ENCODE results near the gene RAP1GAP. TPM values are rescaled to one million over a fixed set of nuclear protein-coding genes. Genes with fewer than 3 reads are reported as not detected.
A peak's percentile ranks its signal among the peaks of the same experiment; 100 is the strongest.

Gene RAP1GAP
- total RNA-seq, 8 experiments from 2014 or later: 0.31 to 22.8 (median 11.3) TPM

DNA sequence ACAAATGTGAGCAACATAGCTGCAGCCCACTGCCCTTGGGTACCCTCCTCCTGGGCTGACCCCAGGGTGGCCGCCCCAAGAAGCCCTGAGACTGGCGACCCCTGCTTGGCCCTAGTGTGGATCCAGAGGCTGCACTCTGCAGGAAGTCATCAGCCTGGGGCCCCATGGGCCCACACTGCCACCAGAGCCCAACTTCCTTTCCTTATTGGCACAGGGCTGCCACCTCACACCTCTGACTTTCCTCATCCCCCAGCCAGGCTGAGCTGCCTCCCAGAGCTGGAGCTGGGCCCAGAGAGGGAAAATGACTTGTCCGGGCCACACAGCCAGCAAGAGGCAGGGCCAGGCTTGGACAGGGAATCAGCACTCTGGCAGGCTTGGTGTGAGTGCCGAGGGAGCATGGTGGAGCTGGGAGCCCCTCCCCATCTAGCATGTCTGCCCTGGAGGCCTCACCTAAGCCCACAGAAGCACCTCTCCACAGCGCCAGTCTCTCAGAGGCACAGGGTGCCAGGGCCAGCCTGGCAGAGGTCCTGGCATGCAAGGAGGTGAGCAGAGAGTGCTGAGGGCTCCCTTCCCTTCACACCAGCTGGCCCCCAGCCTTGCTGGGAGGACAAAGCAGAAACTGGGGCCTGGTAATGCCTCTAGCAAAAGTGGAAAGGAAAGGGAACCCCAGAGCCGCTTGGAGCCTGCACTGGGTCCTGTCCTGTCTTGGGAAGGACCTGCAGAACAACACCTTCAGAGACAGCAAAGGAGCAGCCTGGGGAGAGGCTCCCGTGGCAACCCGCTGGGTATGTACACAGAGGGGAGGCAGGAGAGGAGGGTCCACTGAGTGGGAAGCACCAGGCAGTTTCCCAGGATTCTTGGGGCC, 3.2 kb downstream of the RAP1GAP start:
- Histone ChIP-seq H3K27ac (peak overlapping the region in 1 of 2 donors; percentile 48), H3K4me3 (no peak overlapping the region), H3K4me1 (replicated peaks in 1 of 2) (peaks cover 28 to 29% of the 10 kb centered on the region in 2 donors)
- 20 to 74% (median 64%) methylated on average over 1 to 7 of the region's 8 CpGs; no CpG with 5 or more reads in 5 of the 10 experiments for WGBS, 10 experiments
- in situ Hi-C loops (cut with MboI; ENCODE audit: low pct_unique_long_range_greater_than_20kb in 2 of 9, low sequenced_read_pairs in 9 of 9, unreplicated experiment in 9 of 9): loop anchor here in 3 of 9 experiments (10.0 to 25.0 kb wide), 3 partner anchors 154 to 429 kb away; partner anchors contain the start of gene ALPL (in 1 of the 3)
- peak in 5 of 8 experiments; percentile 15 to 67 (median 49) for ATAC-seq (replicated peaks in 6 of 8)

GRCh38 chr1:21664806-21665588, 4.2 kb downstream of the RAP1GAP start:
- Histone ChIP-seq H3K27ac (no peak overlapping the region), H3K4me3 (no peak overlapping the region), H3K4me1 (replicated peaks in 1 of 2) (peaks cover 27 to 28% of the 10 kb centered on the region in 2 donors)
- ATAC-seq (replicated peaks in 6 of 8): no peak
- WGBS, 10 experiments: 0 to 80% (median 59%) methylated on average over 1 to 10 of the region's 10 CpGs
- in situ Hi-C loops (cut with MboI; ENCODE audit: low pct_unique_long_range_greater_than_20kb in 2 of 9, low sequenced_read_pairs in 9 of 9, unreplicated experiment in 9 of 9): loop anchor here in 3 of 9 experiments (10.0 to 25.0 kb wide), 3 partner anchors 153 to 428 kb away; partner anchors contain the start of gene ALPL (in 1 of the 3)

DNA sequence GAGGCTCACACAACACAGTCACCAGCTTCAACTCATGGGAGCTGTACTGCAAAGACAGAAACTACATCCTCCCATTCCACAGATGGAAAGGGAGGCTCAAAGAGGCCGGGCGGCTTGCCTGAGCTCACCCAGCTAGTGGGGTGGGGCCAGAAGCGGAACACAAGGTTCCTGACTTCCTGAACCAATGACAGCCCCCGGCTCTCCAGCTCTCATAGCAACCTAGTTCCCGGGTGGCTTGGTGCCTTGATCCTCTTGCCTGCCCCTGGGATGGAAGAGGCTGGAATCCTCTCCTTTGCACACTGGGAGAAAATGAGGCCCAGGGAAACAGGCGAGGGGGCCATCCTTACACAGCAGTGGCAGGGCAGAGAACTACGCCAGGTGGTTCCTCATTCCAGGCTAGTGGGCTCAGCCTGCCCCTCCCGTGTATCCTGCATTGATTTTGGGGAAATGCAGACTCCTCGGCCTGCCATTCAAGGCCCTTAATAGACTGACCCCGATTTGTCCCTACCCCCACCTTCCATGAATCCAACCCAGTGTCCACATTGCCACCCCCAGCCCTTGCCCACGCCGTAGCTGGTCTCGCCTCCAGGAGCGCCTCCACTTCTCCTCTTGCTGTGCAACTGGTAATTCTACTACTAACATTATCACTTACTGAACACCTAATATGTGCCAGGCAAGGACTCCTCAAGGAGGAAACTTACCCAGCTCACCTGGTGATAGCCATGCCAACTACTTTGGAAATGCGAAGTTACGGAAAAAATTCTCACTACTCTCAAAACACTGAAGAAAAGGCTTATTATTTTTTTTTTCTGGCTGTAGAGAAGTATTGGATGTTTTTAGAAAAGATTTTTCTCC, 5.0 kb downstream of the RAP1GAP start:
- in situ Hi-C loops (cut with MboI; ENCODE audit: low pct_unique_long_range_greater_than_20kb in 2 of 9, low sequenced_read_pairs in 9 of 9, unreplicated experiment in 9 of 9): loop anchor here in 3 of 9 experiments (10.0 to 25.0 kb wide), 3 partner anchors 152 to 427 kb away; partner anchors contain the start of gene ALPL (in 1 of the 3)
- 49 to 100% (median 90%) methylated on average over 2 to 15 of the region's 16 CpGs; no CpG with 5 or more reads in 3 of the 10 experiments for WGBS, 10 experiments
- no peak overlapping the region for H3K27ac ChIP-seq

DNA sequence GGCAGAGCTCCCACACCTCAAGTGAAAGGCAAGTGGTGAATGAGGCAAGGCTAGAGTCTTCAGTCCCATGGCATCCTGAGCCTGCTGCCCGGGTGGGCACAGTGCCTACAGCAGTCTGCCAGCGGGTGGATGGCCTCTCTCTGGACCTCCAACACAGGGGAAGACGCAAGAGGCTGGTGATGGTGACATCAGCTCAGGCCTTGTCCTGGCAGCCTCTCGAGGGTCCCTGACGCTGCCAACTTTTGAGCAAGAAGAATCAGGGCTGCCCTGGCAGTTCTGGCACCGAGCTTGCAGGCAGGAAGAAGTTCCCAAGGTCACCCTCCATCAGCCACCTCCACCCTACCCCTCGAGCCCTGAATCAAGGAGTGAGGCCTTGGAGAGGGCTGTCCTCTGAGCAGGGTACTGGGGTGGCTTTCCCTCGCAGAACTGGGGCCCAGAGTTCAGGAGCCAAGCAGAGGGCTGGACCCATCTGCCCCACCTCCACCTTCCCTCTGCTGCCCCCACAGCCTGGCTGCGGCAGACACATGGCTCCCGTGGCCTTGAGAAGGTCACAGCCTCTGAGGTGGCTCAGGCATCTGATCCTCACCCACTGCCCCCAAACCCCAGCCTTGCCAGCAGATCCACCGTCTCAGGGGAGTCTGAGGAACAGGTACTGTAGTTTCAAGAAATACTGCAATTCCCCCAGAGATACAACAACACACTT, 5.8 kb downstream of the RAP1GAP start:
- Histone ChIP-seq H3K27ac (no peak overlapping the region), H3K4me3 (no peak overlapping the region), H3K4me1 (replicated peaks in 1 of 2) (peaks cover 26 to 29% of the 10 kb centered on the region in 2 donors)
- no peak for ATAC-seq (replicated peaks in 6 of 8)
- in situ Hi-C loops (cut with MboI; ENCODE audit: low pct_unique_long_range_greater_than_20kb in 2 of 9, low sequenced_read_pairs in 9 of 9, unreplicated experiment in 9 of 9): loop anchor here in 3 of 9 experiments (10.0 to 25.0 kb wide), 3 partner anchors 151 to 426 kb away; partner anchors contain the start of gene ALPL (in 1 of the 3)
- 20 to 80% (median 67%) methylated on average over 1 to 7 of the region's 11 CpGs; no CpG with 5 or more reads in 5 of the 10 experiments for WGBS, 10 experiments

More for the DNA sequence above, 5.0 kb downstream of the RAP1GAP start:
- ATAC-seq (replicated peaks in 6 of 8): no peak
- Histone ChIP-seq H3K4me3 (no peak overlapping the region), H3K4me1 (replicated peaks in 1 of 2) (peaks cover 27 to 28% of the 10 kb centered on the region in 2 donors)

DNA sequence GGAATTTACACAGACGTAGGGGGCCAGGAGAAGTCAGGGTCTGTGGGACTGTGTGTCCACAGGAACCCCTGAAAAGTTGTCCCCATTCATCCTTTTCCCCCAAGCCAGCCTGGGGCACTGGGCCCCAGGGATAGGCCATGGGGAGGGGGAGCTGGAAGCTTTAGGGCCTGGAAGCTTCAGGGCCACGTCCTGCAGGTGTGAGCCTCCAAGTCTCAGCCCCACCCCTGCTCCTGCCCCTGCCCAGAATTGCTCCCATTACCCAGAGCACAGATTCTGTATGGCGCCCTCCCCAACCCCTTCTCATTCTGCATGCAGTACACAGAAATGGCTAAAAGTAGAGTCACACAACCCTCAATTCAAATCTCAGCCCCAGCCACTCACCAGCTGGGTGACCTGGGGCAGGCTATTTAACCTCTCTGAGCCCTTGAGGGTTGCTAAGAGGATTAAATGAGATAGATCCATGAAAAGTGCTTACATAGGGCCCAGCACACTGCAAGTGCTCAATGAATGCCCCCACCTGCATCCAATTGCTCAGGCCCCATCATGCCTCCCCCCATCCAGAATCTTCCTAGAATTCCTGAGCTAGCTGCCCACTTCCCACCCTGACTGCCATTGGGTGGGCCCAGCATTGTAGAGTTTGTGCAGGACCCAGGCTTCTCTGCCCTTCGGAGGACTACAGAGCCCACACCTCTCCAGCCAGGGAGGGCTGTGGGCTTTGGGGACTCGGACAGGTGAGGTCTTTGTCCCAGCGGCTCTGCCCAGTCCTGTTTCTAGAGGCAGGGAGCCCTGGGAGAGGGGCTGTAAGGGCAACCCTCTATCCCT, 6.5 kb downstream of the RAP1GAP start:
- H3K4me3 ChIP-seq: no peak overlapping the region
- no peak overlapping the region for H3K27ac ChIP-seq
- in situ Hi-C loops (cut with MboI; ENCODE audit: low pct_unique_long_range_greater_than_20kb in 2 of 9, low sequenced_read_pairs in 9 of 9, unreplicated experiment in 9 of 9): loop anchor here in 3 of 9 experiments (10.0 to 25.0 kb wide), 3 partner anchors 150 to 425 kb away; partner anchors contain the start of gene ALPL (in 1 of the 3)
- H3K4me1 ChIP-seq (replicated peaks in 1 of 2): peaks cover 18 to 23% of the 10 kb centered on the region in 2 donors
- no peak for ATAC-seq (replicated peaks in 6 of 8)
- 0 to 100% (median 42%) methylated on average over 1 to 4 of the region's 6 CpGs; no CpG with 5 or more reads in 4 of the 10 experiments for WGBS, 10 experiments

- in situ Hi-C loops (cut with MboI; ENCODE audit: low pct_unique_long_range_greater_than_20kb in 2 of 9, low sequenced_read_pairs in 9 of 9, unreplicated experiment in 9 of 9): loop anchor here in 3 of 9 experiments (10.0 to 25.0 kb wide), 3 partner anchors 150 to 425 kb away; partner anchors contain the start of gene ALPL (in 1 of the 3)
- no peak overlapping the region for H3K27ac ChIP-seq
- 43 to 78% (median 60%) methylated on average over 2 to 4 of the region's 5 CpGs; no CpG with 5 or more reads in 5 of the 10 experiments for WGBS, 10 experiments
- peaks cover 11 to 16% of the 10 kb centered on the region in 2 donors for H3K4me1 ChIP-seq (replicated peaks in 1 of 2)
- ATAC-seq (replicated peaks in 6 of 8): no peak
- no peak overlapping the region for H3K4me3 ChIP-seq
These were observed 7.3 kb downstream of the RAP1GAP start for GRCh38 chr1:21661886-21662285.

- in situ Hi-C loops (cut with MboI; ENCODE audit: low pct_unique_long_range_greater_than_20kb in 2 of 9, low sequenced_read_pairs in 9 of 9, unreplicated experiment in 9 of 9): loop anchor here in 3 of 9 experiments (10.0 to 25.0 kb wide), 4 partner anchors 148 to 423 kb away; partner anchors contain the start of gene ALPL (in 2 of the 3)
- H3K4me1 ChIP-seq (replicated peaks in 1 of 2): peaks cover 6 to 16% of the 10 kb centered on the region in 2 donors
- peak overlapping the region in 1 of 2 donors; percentile 27 for H3K27ac ChIP-seq
- WGBS, 10 experiments: 0 to 62% (median 49%) methylated on average over 1 to 4 of the region's 4 CpGs; no CpG with 5 or more reads in 4 of the 10 experiments
- H3K4me3 ChIP-seq: no peak overlapping the region
- ATAC-seq (replicated peaks in 6 of 8): peak in 5 of 8 experiments; percentile 14 to 42 (median 32)
These were observed 9.2 kb downstream of the RAP1GAP start for GRCh38 chr1:21659924-21660326.

- 0 to 40% (median 10%) methylated on average over 1 to 21 of the region's 64 CpGs; no CpG with 5 or more reads in 3 of the 10 experiments for WGBS, 10 experiments
- in situ Hi-C loops (cut with MboI; ENCODE audit: low pct_unique_long_range_greater_than_20kb in 2 of 9, low sequenced_read_pairs in 9 of 9, unreplicated experiment in 9 of 9): loop anchor here in 2 of 9 experiments (10.0 to 25.0 kb wide), 3 partner anchors 147 to 422 kb away; partner anchors contain the start of gene ALPL (in 2 of the 2)
- ATAC-seq (replicated peaks in 6 of 8): peak; percentile 76 to 95 (median 88)
- Histone ChIP-seq H3K4me3 (peak overlapping the region; percentile 21 to 32 (median 27)), H3K4me1 (replicated peaks in 1 of 2) (peaks cover 6 to 16% of the 10 kb centered on the region in 2 donors), H3K27ac (peak overlapping the region; percentile 2 to 27)
These were observed 9.8 kb downstream of the RAP1GAP start for GRCh38 chr1:21659099-21659923.

GRCh38 chr1:21657456-21658190, 11.5 kb downstream of the RAP1GAP start:
- in situ Hi-C loops (cut with MboI; ENCODE audit: low pct_unique_long_range_greater_than_20kb in 2 of 9, low sequenced_read_pairs in 9 of 9, unreplicated experiment in 9 of 9): loop anchor here in 2 of 9 experiments (10.0 to 25.0 kb wide), 3 partner anchors 145 to 420 kb away; partner anchors contain the start of gene ALPL (in 2 of the 2)
- Histone ChIP-seq H3K4me3 (no peak overlapping the region), H3K4me1 (replicated peaks in 1 of 2) (peaks cover 6 to 27% of the 10 kb centered on the region in 2 donors), H3K27ac (no peak overlapping the region)
- 28 to 83% (median 55%) methylated on average over 1 to 6 of the region's 10 CpGs; no CpG with 5 or more reads in 3 of the 10 experiments for WGBS, 10 experiments
- no peak for ATAC-seq (replicated peaks in 6 of 8)
